Kidney (tissue), 22 donors: ENCODE results near the gene AP3M1. TPM values are rescaled to one million over a fixed set of nuclear protein-coding genes. Genes with fewer than 3 reads are reported as not detected.

Experiments
- DNase-seq, 5 donors: peaks; one replicate each; pipeline ENCODE4 v3.0.0-alpha.2; 2013 to 2020
- FAIRE-seq: peaks from 2 replicates; lab custom pipeline; 2012; peaks lifted over from hg19 to GRCh38; lab: Jason Lieb, UNC
- H3K27ac ChIP-seq, 2 donors: one replicate each; pipeline ENCODE4 v1.7.0; 2013; ENCODE audit warnings: low read depth in 2 of 2, low read length in 2 of 2, inconsistent platforms in 1 of 2
- H3K27me3 ChIP-seq: one replicate; pipeline ENCODE4 v1.7.1; 2013; ENCODE audit warnings: low read length, inconsistent platforms; ENCODE audit not compliant: control insufficient read depth, insufficient read depth
- H3K36me3 ChIP-seq, 3 donors: one replicate each; pipeline versions ENCODE4 v1.7.0 to v1.7.1; 2013; ENCODE audit warnings: low read length in 3 of 3, control low read depth in 1 of 3, inconsistent platforms in 1 of 3; ENCODE audit not compliant: insufficient read depth in 3 of 3, control insufficient read depth in 2 of 3
- H3K4me1 ChIP-seq, 3 donors: one replicate each; pipeline versions ENCODE4 v1.7.0 to v1.7.1; 2013; ENCODE audit warnings: low read length in 3 of 3, inconsistent platforms in 1 of 3, low read depth in 1 of 3; ENCODE audit not compliant: control insufficient read depth in 2 of 3, insufficient read depth in 2 of 3
- H3K4me3 ChIP-seq, 3 donors: one replicate each; pipeline versions ENCODE4 v1.7.0 to v1.8.1; 2013; ENCODE audit warnings: low read length in 3 of 3, control low read depth in 1 of 3, inconsistent platforms in 1 of 3
- H3K9ac ChIP-seq, 3 donors: one replicate each; pipeline versions ENCODE4 v1.7.0 to v1.7.1; 2013; ENCODE audit warnings: low read length in 3 of 3, control low read depth in 1 of 3, inconsistent platforms in 1 of 3
- H3K9me3 ChIP-seq, 3 donors: one replicate each; pipeline versions ENCODE4 v1.7.0 to v1.7.1; 2013; ENCODE audit warnings: low read length in 3 of 3, control low read depth in 1 of 3, inconsistent platforms in 1 of 3; ENCODE audit not compliant: control insufficient read depth in 2 of 3, insufficient read depth in 1 of 3
- CTCF ChIP-seq: IDR thresholded peaks from 3 replicates; pipeline ENCODE4 v1.5.1; 2012; ENCODE audit warnings: mild to moderate bottlenecking, moderate library complexity, borderline replicate concordance; ENCODE audit not compliant: insufficient read depth; ENCODE audit errors: extremely low read depth
- intact Hi-C: fragments of 100-400 bp; cut with DNase I; formaldehyde crosslinking; loops from one replicate; pipeline ENCODE4 v1.11.1; 2022
- long read RNA-seq, 10 donors: library from polyadenylated mRNA in 1 of 10; unstranded in 1 of 10; transcript quantifications; one replicate each; pipeline ENCODE4 v2.0.0 and lab custom pipeline, GENCODE V29; 2021 to 2026
- polyA plus RNA-seq: library from polyadenylated mRNA; stranded (reverse); fragments of 350-450 nt; fragmentation: Illumina TruSeq; extraction: RNeasy Lipid Tissue Mini Kit (QIAGEN cat#74804); gene quantifications from one replicate; pipeline ENCODE4 v1.2.3, GENCODE V29; 2014; ENCODE audit warnings: low read depth, low replicate concordance; ENCODE audit not compliant: insufficient read depth
- total RNA-seq: library from RNA; stranded (reverse); fragmentation: NEBNext Ultra II Directional; extraction: Animal tissue kit (Norgen Biotek cat#: 25700); gene quantifications from one replicate; pipeline ENCODE4 v1.2.1, GENCODE V29; 2021
- donor health status: control.
- donor health status: control.
- donor health status: control.
- donor health status: control.
- donor health status: control.
- donor health status: DM: yes; HTN: yes; CAD: no.
- donor health status: Normal renal cell carcinoma (clear cell type).

The AP3M1 gene, protein sequence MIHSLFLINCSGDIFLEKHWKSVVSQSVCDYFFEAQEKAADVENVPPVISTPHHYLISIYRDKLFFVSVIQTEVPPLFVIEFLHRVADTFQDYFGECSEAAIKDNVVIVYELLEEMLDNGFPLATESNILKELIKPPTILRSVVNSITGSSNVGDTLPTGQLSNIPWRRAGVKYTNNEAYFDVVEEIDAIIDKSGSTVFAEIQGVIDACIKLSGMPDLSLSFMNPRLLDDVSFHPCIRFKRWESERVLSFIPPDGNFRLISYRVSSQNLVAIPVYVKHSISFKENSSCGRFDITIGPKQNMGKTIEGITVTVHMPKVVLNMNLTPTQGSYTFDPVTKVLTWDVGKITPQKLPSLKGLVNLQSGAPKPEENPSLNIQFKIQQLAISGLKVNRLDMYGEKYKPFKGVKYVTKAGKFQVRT
- 30.1 TPM for total RNA-seq
- polyA plus RNA-seq = 14.6 TPM
- long read RNA-seq, donor 1, full-length matches to known transcripts = 9 of 9 reads
- long read RNA-seq, donor 1, partial matches to known transcripts = 0 of 9 reads
- long read RNA-seq, donor 1, other reads (novel, unspliced or antisense) = 0 of 9 reads
- long read RNA-seq, donor 2, full-length matches to known transcripts = 6 of 6 reads
- long read RNA-seq, donor 2, partial matches to known transcripts = 0 of 6 reads
- long read RNA-seq, donor 2, other reads (novel, unspliced or antisense) = 0 of 6 reads
- long read RNA-seq, donor 3, full-length matches to known transcripts = 7 of 7 reads
- long read RNA-seq, donor 3, partial matches to known transcripts = 0 of 7 reads
- long read RNA-seq, donor 3, other reads (novel, unspliced or antisense) = 0 of 7 reads
- long read RNA-seq, donor 4, full-length matches to known transcripts = 13 of 13 reads
- long read RNA-seq, donor 4, partial matches to known transcripts = 0 of 13 reads
- long read RNA-seq, donor 4, other reads (novel, unspliced or antisense) = 0 of 13 reads
- long read RNA-seq, donor 5 = 0 reads
- long read RNA-seq, donor 6, full-length matches to known transcripts = 17 of 17 reads
- long read RNA-seq, donor 6, partial matches to known transcripts = 0 of 17 reads
- long read RNA-seq, donor 6, other reads (novel, unspliced or antisense) = 0 of 17 reads
- long read RNA-seq, donor 7, full-length matches to known transcripts = 10 of 16 reads
- long read RNA-seq, donor 7, partial matches to known transcripts = 0 of 16 reads
- long read RNA-seq, donor 7, other reads (novel, unspliced or antisense) = 6 of 16 reads
- long read RNA-seq, donor 8, full-length matches to known transcripts = 7 of 46 reads
- long read RNA-seq, donor 8, partial matches to known transcripts = 39 of 46 reads
- long read RNA-seq, donor 8, other reads (novel, unspliced or antisense) = 0 of 46 reads
- long read RNA-seq, donor 9, full-length matches to known transcripts = 3 of 3 reads
- long read RNA-seq, donor 9, partial matches to known transcripts = 0 of 3 reads
- long read RNA-seq, donor 9, other reads (novel, unspliced or antisense) = 0 of 3 reads
- long read RNA-seq, donor 10, full-length matches to known transcripts = 6 of 6 reads
- long read RNA-seq, donor 10, partial matches to known transcripts = 0 of 6 reads
- long read RNA-seq, donor 10, other reads (novel, unspliced or antisense) = 0 of 6 reads

DNA sequence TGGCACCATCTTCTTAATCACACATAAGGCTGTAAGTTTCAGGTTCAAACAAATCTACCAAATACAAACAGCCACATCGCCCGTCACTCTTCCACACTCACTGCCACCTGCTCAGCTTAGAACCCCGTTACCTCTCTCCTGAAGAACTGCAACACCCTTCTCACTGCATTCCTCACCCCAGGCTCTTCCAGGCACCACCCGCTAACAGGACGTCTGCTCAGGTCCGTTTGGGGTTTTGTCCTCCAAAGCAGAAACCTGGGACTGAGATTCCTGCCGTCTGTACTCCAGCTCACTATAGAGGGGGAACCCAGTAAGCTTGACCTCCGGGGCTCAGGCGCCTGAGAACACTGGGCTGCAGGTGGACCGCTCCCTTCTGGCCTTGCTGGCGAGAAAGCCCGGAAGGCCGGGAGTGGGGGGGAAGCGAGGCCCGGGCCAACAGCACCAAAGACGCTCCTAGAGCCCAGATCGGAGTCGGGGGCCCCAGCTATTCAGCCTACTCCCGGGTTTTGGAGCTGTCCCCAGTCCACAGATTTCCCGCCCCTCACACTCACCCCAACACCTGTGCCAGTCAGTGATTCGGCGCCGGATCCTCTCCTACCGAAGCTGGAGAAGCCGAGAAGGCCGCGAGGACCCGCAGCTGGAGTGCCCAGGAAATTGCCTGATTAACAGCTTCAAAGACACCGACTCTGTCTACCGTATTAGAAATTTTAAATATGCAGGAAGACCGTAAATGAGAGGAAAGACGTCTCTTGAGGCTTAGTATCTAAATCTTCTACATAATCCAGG is at the start of gene AP3M1:
Gene AP3M1 (minus strand): TSS at position 625 of the 786 bp plus-strand sequence. CDS start 12,449 bp downstream, outside the sequence.
- DNase-seq (peak in 2 of 5 donors; percentile 93 to 94), FAIRE-seq (no peak)
- peaks cover 0 to 14% (median 11%) of the 10 kb centered on the region in 3 donors for H3K4me1 ChIP-seq
- H3K27me3 ChIP-seq = no peaks in the 10 kb centered on the region
- H3K4me3 ChIP-seq = peak within 1 kb of the TSS; percentile 82 to 98 (median 84)
- H3K9me3 ChIP-seq = no peaks in the 10 kb centered on the region
- H3K27ac ChIP-seq = peak within 1 kb of the TSS; percentile 85 to 90
- no peak for TF ChIP-seq CTCF
- H3K36me3 ChIP-seq = no peaks in the 10 kb centered on the region
- intact Hi-C loops = no loop called here
- peak within 1 kb of the TSS; percentile 74 to 95 (median 94) for H3K9ac ChIP-seq

- Histone ChIP-seq H3K4me3 (no peak overlapping the region), H3K27me3 (no peaks in the 10 kb centered on the region), H3K36me3 (no peaks in the 10 kb centered on the region), H3K9me3 (no peaks in the 10 kb centered on the region), H3K9ac (no peak overlapping the region), H3K27ac (no peak overlapping the region), H3K4me1 (no peaks in the 10 kb centered on the region)
- TF ChIP-seq CTCF = no peak
- FAIRE-seq (no peak), DNase-seq (no peak)
- intact Hi-C loops = no loop called here
Measured at GRCh38 chr10:74199315-74199714, 48.7 kb upstream of the AP3M1 start.
